ENCODE measurements around the gene TBL3. TPM values are rescaled to one million over a fixed set of nuclear protein-coding genes. Genes with fewer than 3 reads are reported as not detected.

The TBL3 gene
- total and polyA plus RNA-seq, 2 of the 8 experiments (the other 6 are each of a cell fraction or from before 2014, with no cell fraction given), result 65.8 to 137 TPM

DNA sequence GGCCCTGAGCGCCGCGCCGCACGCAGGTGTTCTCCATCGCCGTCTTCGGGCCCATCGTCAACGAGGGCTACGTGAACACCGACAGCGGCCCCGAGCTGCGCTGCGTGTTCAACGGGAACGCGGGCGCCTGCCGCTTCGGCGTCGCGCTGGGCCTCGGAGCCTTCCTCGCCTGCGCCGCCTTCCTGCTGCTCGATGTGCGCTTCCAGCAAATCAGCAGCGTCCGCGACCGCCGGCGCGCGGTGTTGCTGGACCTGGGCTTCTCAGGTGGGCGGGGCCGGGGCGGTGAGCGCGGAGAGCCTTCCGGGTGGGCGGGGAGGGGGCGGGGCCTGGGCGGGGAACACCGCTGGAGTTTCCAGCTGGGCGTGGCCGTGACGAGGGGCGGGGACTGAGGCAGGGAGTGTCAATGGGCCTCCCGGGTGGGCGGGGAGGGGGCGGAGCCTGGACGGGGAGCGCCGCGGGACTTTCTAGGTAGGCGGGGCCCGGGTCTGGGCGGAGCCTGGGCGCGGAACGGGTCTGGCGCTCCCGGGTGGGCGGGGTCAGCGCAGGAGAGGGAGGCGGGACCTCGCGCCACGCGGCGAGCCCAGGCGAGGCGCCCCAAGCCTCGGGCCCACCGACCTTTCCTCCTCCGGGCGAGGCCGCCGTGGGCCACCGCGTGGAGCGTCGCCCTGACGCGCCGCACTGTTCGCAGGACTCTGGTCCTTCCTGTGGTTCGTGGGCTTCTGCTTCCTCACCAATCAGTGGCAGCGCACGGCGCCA, 20.3 kb downstream of the TBL3 start:
- WGBS, 2 experiments (ENCODE audit: extremely low coverage in 1 of 2, insufficient coverage in 1 of 2, insufficient read length in 1 of 2, insufficient replicate concordance in 2 of 2, low coverage in 1 of 2, low lambda C conversion rate in 2 of 2, missing lambda C conversion rate in 1 of 2), result 0% methylated on average over 56 of the region's 96 CpGs; no CpG with 5 or more reads in 1 of the 2 experiments
- Histone ChIP-seq H3K23me2 (ENCODE audit: low read depth, low read length) (peaks cover 22% of the 10 kb centered on the region; the same call in 1 of the 2 replicates), H4K20me1 (replicated peaks in 1 of 2; ENCODE audit: control insufficient read depth in 1 of 2, insufficient read depth in 2 of 2, low read length in 2 of 2) (peaks cover 7 to 10% of the 10 kb centered on the region in 2 experiments), H3K14ac (ENCODE audit: insufficient read length) (no peak overlapping the region), H3K9me3 (ENCODE audit: insufficient read depth in 2 of 2, low read depth in 1 of 2, low read length in 1 of 2) (no peaks in the 10 kb centered on the region), H3K79me1 (ENCODE audit: low read depth, low read length) (no peaks in the 10 kb centered on the region), H3K23ac (ENCODE audit: insufficient read length) (no peak overlapping the region), H2BK20ac (ENCODE audit: low read length) (peak overlapping the region; percentile 72; the same call in 1 of the 2 replicates), H2BK120ac (replicated peaks; ENCODE audit: low read depth, low read length) (peak overlapping the region; percentile 69), H3K18ac (ENCODE audit: extremely low read depth, low read length) (peak overlapping the region; percentile 99), H3K56ac (replicated peaks; ENCODE audit: insufficient read length, low read depth, low read length) (no peak overlapping the region), H3K27ac (ENCODE audit: low read depth, low read length) (peak overlapping the region; percentile 81; the same call in 1 of the 2 replicates), H3K4me1 (replicated peaks in 1 of 4; ENCODE audit: control insufficient read depth in 3 of 4, insufficient read depth in 4 of 4, low read length in 3 of 4) (peaks cover 0 to 24% (median 18%) of the 10 kb centered on the region in 4 experiments; a peak in 6 of 7 replicates), H3K9ac (replicated peaks in 1 of 4; ENCODE audit: extremely low read depth in 1 of 4, low read depth in 3 of 4, low read length in 3 of 4) (peak overlapping the region; percentile 63 to 92 (median 74)), H4K8ac (ENCODE audit: extremely low read depth, insufficient read depth, low read length) (peak overlapping the region; percentile 98), H3K4me3 (ENCODE audit: extremely low read depth in 1 of 4, insufficient read depth in 2 of 4, low read depth in 3 of 4, low read length in 4 of 4) (peak overlapping the region; percentile 46 to 82 (median 48)), H3K79me2 (ENCODE audit: control insufficient read depth in 1 of 2, insufficient read depth in 2 of 2, low read length in 2 of 2) (no peaks in the 10 kb centered on the region), H4K5ac (ENCODE audit: insufficient read length, low read depth, low read length) (peak overlapping the region; percentile 93), H2BK12ac (ENCODE audit: low read depth, low read length) (peak overlapping the region; percentile 94), H2BK15ac (ENCODE audit: low read length) (peak overlapping the region; percentile 99), H2AK5ac (ENCODE audit: low read depth, low read length) (no peak overlapping the region; the same call in 1 of the 2 replicates), H3K36me3 (ENCODE audit: control insufficient read depth in 2 of 4, insufficient read depth in 4 of 4, low read length in 3 of 4) (no peaks in the 10 kb centered on the region), H2AFZ (ENCODE audit: low read length) (peak overlapping the region; percentile 98; the same call in 1 of the 2 replicates), H3K27me3 (replicated peaks in 1 of 4; ENCODE audit: control insufficient read depth in 3 of 4, extremely low read depth in 1 of 4, insufficient read depth in 3 of 4, low read length in 3 of 4) (peaks cover 4 to 37% (median 24%) of the 10 kb centered on the region in 4 experiments), H2BK5ac (ENCODE audit: low read depth, low read length) (peak overlapping the region; percentile 96), H3K4ac (replicated peaks; ENCODE audit: insufficient read length, low read depth, low read length) (peak overlapping the region; percentile 99), H3K4me2 (ENCODE audit: insufficient read depth in 1 of 2, low read depth in 2 of 2, low read length in 2 of 2) (peak overlapping the region; percentile 83 to 99), H4K91ac (replicated peaks; ENCODE audit: insufficient read length, low read length) (peak overlapping the region; percentile 98)
- POLR2A ChIA-PET (ENCODE audit: partially characterized antibody), result interaction anchor here (0.7 to 28.2 kb wide), 20 partner anchors 9 to 200 kb away, joined by 3 to 736 read pairs (median 4); partner anchors contain the start of genes GFER, NDUFB10, NOXO1 and NPW
- FAIRE-seq (no peak), DNase-seq (ENCODE audit: low read depth in 1 of 2, low spot score in 2 of 2) (peak; percentile 85 to 98)
- CTCF ChIA-PET (ENCODE audit: partially characterized antibody), result interaction anchor here (2.1 to 6.8 kb wide), 3 partner anchors 10 to 16 kb away, joined by 7 to 55 read pairs (median 8); partner anchors contain the start of gene NOXO1
- TF ChIP-seq POU5F1 (IDR thresholded peaks at IDR 0.05; ENCODE audit: low read depth, low read length) (no peak), RBBP5 (IDR thresholded peaks at IDR 0.05; ENCODE audit: borderline replicate concordance, low read depth, low read length) (no peak; the same call in none of the 2 replicates), POLR2A (IDR thresholded peaks at IDR 0.05; ENCODE audit: control extremely low read depth in 1 of 2, low read depth in 2 of 2, low read length in 2 of 2) (peak in 1 of 2 experiments; percentile 88; a peak in 2 of 3 replicates), RAD21 (IDR thresholded peaks at IDR 0.05 in 1 of 2, conservative IDR thresholded peaks at IDR 0.05 in 1 of 2; ENCODE audit: low read depth in 2 of 2, low read length in 2 of 2) (no peak), TAF7 (optimal IDR thresholded peaks at IDR 0.05; ENCODE audit: borderline replicate concordance, low read depth, low read length) (peak; percentile 52), SP4 (IDR thresholded peaks at IDR 0.05; ENCODE audit: low read length) (peak; percentile 87), YY1 (IDR thresholded peaks at IDR 0.05; ENCODE audit: low read depth, low read length) (no peak), POLR2AphosphoS5 (IDR thresholded peaks at IDR 0.05; ENCODE audit: low read depth, low read length) (peak; percentile 78), PHF8 (conservative IDR thresholded peaks at IDR 0.05; ENCODE audit: low read depth, low read length) (peak; percentile 97)
- TF ChIP-seq, protein P1, sequence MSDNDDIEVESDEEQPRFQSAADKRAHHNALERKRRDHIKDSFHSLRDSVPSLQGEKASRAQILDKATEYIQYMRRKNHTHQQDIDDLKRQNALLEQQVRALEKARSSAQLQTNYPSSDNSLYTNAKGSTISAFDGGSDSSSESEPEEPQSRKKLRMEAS (IDR thresholded peaks at IDR 0.05), result peak; percentile 97

Measured in H1 (cell line).